Stimulated activated CD4-positive, alpha-beta T cell treated with anti-CD3 and anti-CD28 coated beads, Interleukin-4, amount 100 ng/mL, for 4 hours (primary cell): ENCODE results near the gene INPP5E.

Experiments used
- DNase-seq, 2 experiments: peaks; one replicate each; pipeline ENCODE4 v3.0.0-alpha.2; 2020

INPP5E gene

DNA sequence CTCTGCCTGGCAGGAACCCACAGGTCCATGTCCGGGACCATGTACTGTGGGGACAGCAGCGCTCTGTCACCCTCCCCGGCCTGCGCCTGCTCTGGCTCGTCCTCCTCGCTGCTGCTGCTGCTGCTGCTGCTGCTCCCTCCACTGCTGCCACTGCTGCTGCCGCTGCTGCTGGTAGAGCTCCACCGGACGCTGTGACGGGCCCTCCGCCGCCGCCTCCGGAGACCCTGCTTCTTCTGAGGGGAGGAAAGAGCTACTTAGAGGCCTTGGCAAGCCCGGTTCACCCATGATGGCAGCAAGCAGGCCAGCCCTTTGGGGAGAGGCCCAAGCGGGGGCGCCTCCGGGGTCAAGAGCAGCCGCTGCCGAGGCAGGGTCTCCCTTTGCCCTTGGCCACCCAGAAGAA lies 56.2 kb downstream of the INPP5E start:
- no peak for DNase-seq

DNA sequence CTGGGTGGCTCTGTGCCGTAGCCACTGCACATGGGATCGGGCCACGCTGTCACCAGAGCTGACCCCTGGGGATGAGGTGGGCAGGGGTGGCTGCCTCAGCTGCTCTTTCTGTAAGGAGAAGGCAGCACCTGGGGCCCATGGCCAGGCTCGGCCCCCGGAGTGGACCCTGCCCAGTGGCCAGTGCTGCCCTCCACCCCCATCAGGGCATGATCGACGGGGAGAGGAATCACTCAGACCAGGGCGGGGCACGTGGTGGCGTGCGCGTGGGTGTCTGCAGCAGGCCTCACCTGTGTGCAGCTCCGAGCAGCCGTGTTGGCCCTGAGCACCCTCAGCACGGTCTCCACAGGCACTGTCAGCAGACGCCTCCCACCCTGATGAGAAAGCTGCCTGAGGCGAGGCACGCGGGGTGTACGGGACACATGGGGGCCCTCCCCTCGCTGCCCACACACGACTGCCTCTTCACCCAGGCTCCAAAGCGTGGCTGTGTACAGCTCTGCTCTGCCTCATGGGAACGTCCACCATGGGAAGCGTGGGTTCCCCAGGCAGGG lies 57.6 kb downstream of the INPP5E start:
- DNase-seq = no peak

DNA sequence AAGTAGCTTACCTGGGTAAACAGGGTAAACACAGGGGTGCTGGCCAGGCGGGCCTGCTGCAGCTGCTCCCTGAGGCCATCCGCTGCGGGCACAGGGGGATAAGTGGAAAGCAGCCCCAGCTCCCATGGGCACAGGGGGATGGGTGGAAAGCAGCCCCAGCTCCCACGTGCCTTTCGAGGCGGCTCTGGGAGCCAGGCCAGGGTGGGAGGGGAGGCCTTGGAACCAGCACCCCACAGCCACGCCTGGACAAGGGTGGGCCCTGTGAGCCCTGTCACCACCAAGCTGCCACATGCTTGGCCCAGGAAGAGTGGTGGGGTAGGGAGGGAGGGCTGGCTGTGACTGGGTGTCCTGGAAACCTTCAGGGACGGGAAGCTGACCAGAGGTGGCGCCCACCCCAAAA lies 58.3 kb downstream of the INPP5E start:
- no peak for DNase-seq

DNA sequence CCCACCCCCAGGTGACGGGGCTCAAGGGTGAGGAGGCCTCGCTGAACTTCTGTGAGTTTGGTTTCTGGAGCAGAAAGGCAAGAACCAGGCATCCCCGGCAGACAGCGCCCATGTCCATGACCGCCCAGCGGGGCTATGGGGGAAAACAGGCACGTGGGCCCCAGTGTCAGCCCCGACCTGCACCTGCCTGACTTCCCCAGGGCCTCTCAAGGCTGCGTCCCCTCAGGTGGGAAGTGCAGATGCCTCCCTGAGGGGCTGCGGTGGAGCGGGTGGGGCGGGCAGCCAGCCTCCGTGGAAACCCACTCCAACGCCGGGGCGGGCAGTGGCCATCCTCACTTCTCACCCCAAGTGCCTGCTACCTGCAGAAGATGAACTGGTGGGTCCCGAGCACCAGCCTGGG lies 59.3 kb downstream of the INPP5E start:
- no peak for DNase-seq

DNA sequence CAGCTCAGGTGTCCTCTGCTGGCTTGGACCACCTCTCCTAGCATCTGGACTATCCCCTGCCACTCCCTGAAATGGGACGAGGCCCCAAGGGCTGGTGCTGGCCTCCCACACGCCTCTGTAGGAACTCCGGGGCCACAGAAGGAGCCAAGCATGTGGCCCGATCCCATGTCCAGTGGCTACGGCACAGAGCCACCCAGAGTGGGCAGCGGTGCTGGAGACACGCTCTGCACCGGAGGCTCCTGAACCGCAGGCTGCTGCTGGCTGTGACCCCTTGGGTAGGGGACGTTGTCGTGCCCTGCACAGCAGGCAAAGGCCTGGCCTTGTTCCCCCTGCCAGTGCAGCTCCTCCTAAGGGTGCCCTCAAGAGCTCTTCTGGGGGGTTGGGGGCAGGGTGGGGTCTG lies 59.8 kb downstream of the INPP5E start:
- no peak for DNase-seq

DNA sequence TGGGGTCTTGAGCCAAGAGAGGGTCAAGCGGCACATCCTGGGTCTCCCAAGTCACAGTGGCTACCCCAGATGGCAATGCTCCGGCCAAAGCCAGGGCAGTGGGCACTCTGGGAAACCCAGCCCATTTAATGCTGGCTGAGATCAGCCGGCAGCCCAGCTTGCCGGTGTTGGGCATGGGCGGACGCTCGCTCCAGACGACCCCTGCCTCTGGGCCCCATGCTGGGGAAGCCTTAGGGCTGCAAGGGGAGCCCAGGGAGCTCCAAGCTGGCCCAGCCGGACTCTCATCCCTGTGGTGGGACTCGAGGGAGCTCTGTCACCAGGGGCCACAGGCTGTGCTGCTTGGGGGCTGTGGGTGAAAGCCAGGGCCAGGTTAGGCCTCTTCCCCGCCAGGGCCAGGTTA lies 60.2 kb downstream of the INPP5E start:
- no peak for DNase-seq

DNA sequence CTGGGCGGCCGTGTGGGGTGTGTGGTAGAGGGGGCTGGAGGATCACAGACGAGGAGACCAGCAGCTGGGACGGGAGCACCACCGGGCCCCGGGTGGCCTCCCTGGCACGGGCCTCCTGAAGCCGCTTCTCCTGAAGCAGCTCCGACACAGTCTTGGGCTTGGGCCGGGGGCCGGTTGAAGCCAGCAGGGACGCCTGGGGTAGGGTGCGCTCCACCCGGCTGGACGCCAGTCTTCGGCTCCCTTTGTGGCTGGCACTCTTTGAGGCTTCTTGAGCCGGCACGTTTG lies 60.7 kb downstream of the INPP5E start:
- no peak for DNase-seq
